ENCODE measurements around the gene SLC25A29. TPM values are rescaled to one million over a fixed set of nuclear protein-coding genes. Genes with fewer than 3 reads are reported as not detected.
A peak's percentile ranks its signal among the peaks of the same experiment; 100 is the strongest.
"Not testable (repeated sequence)": the region's sequence is repeated elsewhere in the genome, so short reads cannot be mapped to it uniquely, and the experiment has no call there.

SLC25A29 gene
- total and polyA plus RNA-seq, 5 donors: 20.9 to 41.1 (median 23.8) TPM

GRCh38 chr14:100292301-100292775 lies 13.9 kb downstream of the SLC25A29 start:
- no peaks in the 10 kb centered on the region for H3K9me3 ChIP-seq (ENCODE audit: control insufficient read depth, low read length)
- peaks cover 2% of the 10 kb centered on the region for H3K4me1 ChIP-seq (ENCODE audit: control insufficient read depth, insufficient read depth, low read length)
- H3K27me3 ChIP-seq (ENCODE audit: control insufficient read depth, insufficient read depth): no peaks in the 10 kb centered on the region
- no peak overlapping the region for H3K4me3 ChIP-seq (ENCODE audit: low read length)
- no peak for ATAC-seq
- no peak overlapping the region for H3K27ac ChIP-seq (ENCODE audit: low read length)
- WGBS: 96% methylated on average over 61 of the region's 61 CpGs
- intact Hi-C loops (cut with DNase I): no loop called here
- peak in 1 of 3 donors; percentile 70 for DNase-seq

GRCh38 chr14:100291305-100292075 lies 14.8 kb downstream of the SLC25A29 start:
- Histone ChIP-seq H3K27ac (ENCODE audit: low read length) (no peak overlapping the region), H3K4me3 (ENCODE audit: low read length) (no peak overlapping the region), H3K9me3 (ENCODE audit: control insufficient read depth, low read length) (no peaks in the 10 kb centered on the region), H3K27me3 (ENCODE audit: control insufficient read depth, insufficient read depth) (no peaks in the 10 kb centered on the region), H3K4me1 (ENCODE audit: control insufficient read depth, insufficient read depth, low read length) (no peaks in the 10 kb centered on the region)
- intact Hi-C loops (cut with DNase I): no loop called here
- 94% methylated on average over 13 of the region's 13 CpGs for WGBS
- ATAC-seq (no peak), DNase-seq (peak in 1 of 3 donors; percentile 36)

GRCh38 chr14:100290607-100291304 lies 15.5 kb downstream of the SLC25A29 start:
- DNase-seq: peak in 2 of 3 donors; percentile 39 to 48
- Histone ChIP-seq H3K4me1 (ENCODE audit: control insufficient read depth, insufficient read depth, low read length) (peaks cover 3% of the 10 kb centered on the region), H3K9me3 (ENCODE audit: control insufficient read depth, low read length) (no peaks in the 10 kb centered on the region), H3K4me3 (ENCODE audit: low read length) (no peak overlapping the region), H3K27me3 (ENCODE audit: control insufficient read depth, insufficient read depth) (no peaks in the 10 kb centered on the region), H3K27ac (ENCODE audit: low read length) (no peak overlapping the region)
- WGBS: 86% methylated on average over 12 of the region's 12 CpGs
- ATAC-seq: no peak
- intact Hi-C loops (cut with DNase I): no loop called here

DNA sequence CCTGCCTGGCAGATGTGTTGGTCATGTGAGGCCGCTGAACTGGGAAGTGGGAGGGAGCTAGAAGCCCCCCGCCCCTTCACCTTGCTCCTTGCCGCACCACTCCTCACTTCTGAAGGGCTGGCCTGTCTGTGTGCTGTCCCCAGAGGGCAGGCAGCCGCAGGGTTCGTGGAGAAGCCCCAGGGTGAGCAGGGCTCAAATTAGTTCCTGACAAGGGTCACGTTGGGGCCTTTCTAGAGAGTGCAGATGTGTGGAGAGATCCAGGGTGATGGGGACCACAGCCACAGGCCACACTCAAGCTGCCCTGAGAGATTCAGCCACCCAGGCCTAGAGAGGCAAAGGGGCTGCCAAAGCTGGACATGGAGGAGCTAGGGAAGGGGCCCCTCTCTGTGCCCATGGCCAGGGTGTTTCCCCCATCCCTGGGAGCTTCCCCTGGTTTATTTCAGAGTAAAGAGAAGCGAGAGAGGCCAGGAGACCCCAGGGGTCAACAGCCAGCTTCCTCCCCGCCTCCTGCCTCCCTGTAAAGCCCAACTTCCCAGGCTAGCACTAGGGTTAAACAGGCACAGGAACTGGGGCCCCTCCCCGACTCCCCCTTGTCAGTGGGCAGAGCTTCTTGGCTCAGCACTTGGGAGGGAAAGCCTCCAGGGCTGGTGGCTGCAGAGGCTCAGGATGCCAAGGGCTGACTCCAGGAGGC lies 16.2 kb downstream of the SLC25A29 start:
- intact Hi-C loops (cut with DNase I): no loop called here
- Histone ChIP-seq H3K4me3 (ENCODE audit: low read length) (no peak overlapping the region), H3K27me3 (ENCODE audit: control insufficient read depth, insufficient read depth) (no peaks in the 10 kb centered on the region), H3K9me3 (ENCODE audit: control insufficient read depth, low read length) (no peaks in the 10 kb centered on the region), H3K27ac (ENCODE audit: low read length) (no peak overlapping the region), H3K4me1 (ENCODE audit: control insufficient read depth, insufficient read depth, low read length) (peaks cover 3% of the 10 kb centered on the region)
- 71% methylated on average over 9 of the region's 9 CpGs for WGBS
- ATAC-seq (no peak), DNase-seq (peak in 2 of 3 donors; percentile 14 to 47)

GRCh38 chr14:100288382-100289185 lies 17.7 kb downstream of the SLC25A29 start:
- WGBS: 73% methylated on average over 12 of the region's 12 CpGs
- no peak overlapping the region for H3K4me3 ChIP-seq (ENCODE audit: low read length)
- H3K27me3 ChIP-seq (ENCODE audit: control insufficient read depth, insufficient read depth): no peaks in the 10 kb centered on the region
- H3K27ac ChIP-seq (ENCODE audit: low read length): no peak overlapping the region
- H3K9me3 ChIP-seq (ENCODE audit: control insufficient read depth, low read length): no peaks in the 10 kb centered on the region
- intact Hi-C loops (cut with DNase I): no loop called here
- H3K4me1 ChIP-seq (ENCODE audit: control insufficient read depth, insufficient read depth, low read length): peaks cover 3% of the 10 kb centered on the region
- DNase-seq (no peak), ATAC-seq (no peak)

DNA sequence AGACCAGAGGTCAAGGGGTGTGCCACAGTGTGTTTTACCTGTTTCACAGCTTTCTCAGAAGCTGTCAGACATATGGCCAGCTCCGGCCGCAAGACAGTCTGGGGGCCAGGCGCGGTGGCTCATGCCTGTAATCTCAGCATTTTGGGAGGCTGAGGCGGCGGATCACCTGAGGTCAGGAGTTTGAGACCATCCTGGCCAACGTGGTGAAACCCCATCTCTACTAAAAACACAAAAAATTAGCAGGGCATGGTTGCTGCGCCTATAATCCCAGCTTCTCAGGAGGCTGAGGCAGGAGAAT lies 18.3 kb downstream of the SLC25A29 start:
- H3K4me1 ChIP-seq (ENCODE audit: control insufficient read depth, insufficient read depth, low read length); intact Hi-C loops (cut with DNase I): not testable (repeated sequence)

GRCh38 chr14:100287202-100287997 lies 18.8 kb downstream of the SLC25A29 start:
- Histone ChIP-seq H3K4me1 (ENCODE audit: control insufficient read depth, insufficient read depth, low read length) (peaks cover 3% of the 10 kb centered on the region), H3K4me3 (ENCODE audit: low read length) (no peak overlapping the region), H3K9me3 (ENCODE audit: control insufficient read depth, low read length) (no peaks in the 10 kb centered on the region), H3K27me3 (ENCODE audit: control insufficient read depth, insufficient read depth) (no peaks in the 10 kb centered on the region), H3K27ac (ENCODE audit: low read length) (no peak overlapping the region)
- intact Hi-C loops (cut with DNase I): no loop called here
- ATAC-seq (no peak), DNase-seq (no peak)
- WGBS: 74% methylated on average over 12 of the region's 12 CpGs

More for the DNA sequence above, 18.3 kb downstream of the SLC25A29 start:
- H3K27me3 ChIP-seq (ENCODE audit: control insufficient read depth, insufficient read depth); ATAC-seq; DNase-seq; H3K27ac ChIP-seq (ENCODE audit: low read length); H3K9me3 ChIP-seq (ENCODE audit: control insufficient read depth, low read length); H3K4me3 ChIP-seq (ENCODE audit: low read length): not testable (repeated sequence)
- 91% methylated on average over 8 of the region's 8 CpGs for WGBS

- intact Hi-C loops (cut with DNase I): no loop called here
- no peak overlapping the region for H3K27ac ChIP-seq (ENCODE audit: low read length)
- H3K4me3 ChIP-seq (ENCODE audit: low read length): no peak overlapping the region
- DNase-seq: peak in 1 of 3 donors; percentile 57
- no peaks in the 10 kb centered on the region for H3K9me3 ChIP-seq (ENCODE audit: control insufficient read depth, low read length)
- 73% methylated on average over 10 of the region's 10 CpGs for WGBS
- no peaks in the 10 kb centered on the region for H3K27me3 ChIP-seq (ENCODE audit: control insufficient read depth, insufficient read depth)
- H3K4me1 ChIP-seq (ENCODE audit: control insufficient read depth, insufficient read depth, low read length): peaks cover 3% of the 10 kb centered on the region
- no peak for ATAC-seq
Observed at GRCh38 chr14:100286484-100287191, 19.6 kb downstream of the SLC25A29 start.

DNA sequence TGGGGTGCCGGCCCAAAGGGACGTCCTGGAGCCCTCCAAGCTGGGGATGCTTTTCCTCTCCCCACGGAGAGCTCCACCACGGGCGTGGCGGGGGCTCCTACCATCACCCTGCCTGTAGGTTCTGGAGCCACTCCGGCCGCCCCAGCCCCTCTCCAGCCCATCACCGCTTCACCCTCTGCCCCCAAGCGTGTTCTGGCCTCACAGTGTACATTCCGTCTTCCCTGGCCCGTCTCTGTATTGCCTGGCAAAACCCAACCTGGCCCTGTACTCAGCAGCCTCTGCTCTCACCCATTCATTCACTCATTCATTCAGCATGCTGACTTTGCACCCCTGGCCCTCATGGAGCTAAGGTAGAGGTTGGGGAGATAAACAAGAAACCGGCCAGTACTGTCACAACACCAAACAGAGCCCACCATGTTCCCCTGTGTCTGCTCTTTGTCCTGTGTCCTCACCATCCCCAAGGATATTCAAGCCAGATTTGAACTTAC lies 20.3 kb downstream of the SLC25A29 start:
- no peaks in the 10 kb centered on the region for H3K9me3 ChIP-seq (ENCODE audit: control insufficient read depth, low read length)
- H3K4me1 ChIP-seq (ENCODE audit: control insufficient read depth, insufficient read depth, low read length): peaks cover 8% of the 10 kb centered on the region
- H3K4me3 ChIP-seq (ENCODE audit: low read length): peak overlapping the region; percentile 69
- DNase-seq (no peak), ATAC-seq (no peak)
- H3K27me3 ChIP-seq (ENCODE audit: control insufficient read depth, insufficient read depth): no peaks in the 10 kb centered on the region
- intact Hi-C loops (cut with DNase I): no loop called here
- H3K27ac ChIP-seq (ENCODE audit: low read length): no peak overlapping the region
- WGBS: 38% methylated on average over 13 of the region's 13 CpGs
